ENCODE measurements around the gene RTP5.
"Not testable (repeated sequence)": the region's sequence is repeated elsewhere in the genome, so short reads cannot be mapped to it uniquely, and the experiment has no call there.

Gene RTP5

GRCh38 chr2:241870611-241871537 lies 1.3 kb downstream of the RTP5 start:
- DNase-seq (ENCODE audit: low read depth in 2 of 2): no peak

- no peak for DNase-seq (ENCODE audit: low read depth in 2 of 2)
These were observed 2.2 kb downstream of the RTP5 start for GRCh38 chr2:241871538-241872312.

- DNase-seq (ENCODE audit: low read depth in 2 of 2): no peak
These were observed 2.7 kb downstream of the RTP5 start for GRCh38 chr2:241872313-241872642.

- DNase-seq (ENCODE audit: low read depth in 2 of 2): no peak
These were observed 3.7 kb downstream of the RTP5 start for GRCh38 chr2:241873081-241873802.

GRCh38 chr2:241873803-241874110 lies 4.2 kb downstream of the RTP5 start:
- no peak for DNase-seq (ENCODE audit: low read depth in 2 of 2)

GRCh38 chr2:241874277-241874925 lies 4.9 kb downstream of the RTP5 start:
- DNase-seq (ENCODE audit: low read depth in 2 of 2): no peak

- not testable (repeated sequence) for DNase-seq (ENCODE audit: low read depth in 2 of 2)
These were observed 6.4 kb downstream of the RTP5 start for GRCh38 chr2:241875754-241876527.

- DNase-seq (ENCODE audit: low read depth in 2 of 2): no peak
These were observed 7.1 kb downstream of the RTP5 start for GRCh38 chr2:241876528-241877196.

- no peak for DNase-seq (ENCODE audit: low read depth in 2 of 2)
These were observed 7.7 kb downstream of the RTP5 start for GRCh38 chr2:241877197-241877685.

GRCh38 chr2:241877989-241878970 lies 8.8 kb downstream of the RTP5 start:
- peak; percentile 51 to 54 for DNase-seq (ENCODE audit: low read depth in 2 of 2)

GRCh38 chr2:241879326-241879725 lies 9.8 kb downstream of the RTP5 start:
- DNase-seq (ENCODE audit: low read depth in 2 of 2): no peak

- no peak for DNase-seq (ENCODE audit: low read depth in 2 of 2)
These were observed 11.0 kb downstream of the RTP5 start for GRCh38 chr2:241880311-241881073.

- peak; percentile 53 to 61 for DNase-seq (ENCODE audit: low read depth in 2 of 2)
These were observed 12.6 kb downstream of the RTP5 start for GRCh38 chr2:241882091-241882625.

GRCh38 chr2:241884951-241885290 lies 15.4 kb downstream of the RTP5 start:
- DNase-seq (ENCODE audit: low read depth in 2 of 2): no peak

- no peak for DNase-seq (ENCODE audit: low read depth in 2 of 2)
These were observed 15.9 kb downstream of the RTP5 start for GRCh38 chr2:241885291-241885945.

- DNase-seq (ENCODE audit: low read depth in 2 of 2): no peak
These were observed 16.6 kb downstream of the RTP5 start for GRCh38 chr2:241885946-241886643.

- no peak for DNase-seq (ENCODE audit: low read depth in 2 of 2)
These were observed 17.4 kb downstream of the RTP5 start for GRCh38 chr2:241886840-241887447.

All from activated CD8-positive, alpha-beta memory T cell treated with anti-CD3 and anti-CD28 coated beads for 4 hours (primary cell).